Prostate gland (tissue), 2 donors: Measurements from ENCODE around the gene C17orf78.

Experiments used
- CTCF ChIP-seq, 4 experiments: fragments of 200-600 bp in 2 of 4; fragments of 450-650 bp in 2 of 4; sonication (generic) in 2 of 4; IDR thresholded peaks; 1 replicate in 3 of 4; 2 replicates in 1 of 4; pipeline ENCODE4 v1.5.1; 2016 to 2019; ENCODE audit warnings: antibody characterized with exemption in 4 of 4, mild to moderate bottlenecking in 2 of 4, moderate library complexity in 2 of 4
- POLR2A ChIP-seq: fragments of 450-650 bp; IDR thresholded peaks from one replicate; pipeline ENCODE4 v1.6.1; 2016; ENCODE audit warnings: antibody characterized with exemption, mild to moderate bottlenecking

GRCh38 chr17:37430051-37430627 lies 54.4 kb downstream of the C17orf78 start:
- TF ChIP-seq CTCF (IDR thresholded peaks at IDR 0.05) (no peak), POLR2A (no peak)
